SU-DHL-6 (cell line): Measurements from ENCODE around the gene CHST14.

Experiments
- CTCF ChIP-seq: fragments of 200-600 bp; sonication (generic); IDR thresholded peaks from one replicate; pipeline ENCODE4 v1.5.1; 2017; ENCODE audit warnings: antibody characterized with exemption, mild to moderate bottlenecking, low read length, moderate library complexity; ENCODE audit not compliant: insufficient read depth, poor library complexity, severe bottlenecking
- EZH2phosphoT487 ChIP-seq: fragments of 200-600 bp; sonication (generic), shearing (Covaris generic); conservative IDR thresholded peaks from 2 replicates; pipeline ENCODE4 v1.6.1; 2018; ENCODE audit warnings: mild to moderate bottlenecking, antibody characterized with exemption, low read length, moderate library complexity, mixed read lengths

GRCh38 chr15:40472171-40472727 lies 1.5 kb downstream of the CHST14 start:
- no peak for TF ChIP-seq CTCF
- TF ChIP-seq EZH2phosphoT487 = no peak
